ENCODE data around the gene SWAP70. TPM values are rescaled to one million over a fixed set of nuclear protein-coding genes. Genes with fewer than 3 reads are reported as not detected.
"Not testable (repeated sequence)": the region's sequence is repeated elsewhere in the genome, so short reads cannot be mapped to it uniquely, and the experiment has no call there.

The SWAP70 gene
- 19.0 TPM for total RNA-seq
- long read RNA-seq, full-length matches to known transcripts: 37 of 48 reads
- long read RNA-seq, partial matches to known transcripts: 11 of 48 reads
- long read RNA-seq, other reads (novel, unspliced or antisense): 0 of 48 reads

DNA sequence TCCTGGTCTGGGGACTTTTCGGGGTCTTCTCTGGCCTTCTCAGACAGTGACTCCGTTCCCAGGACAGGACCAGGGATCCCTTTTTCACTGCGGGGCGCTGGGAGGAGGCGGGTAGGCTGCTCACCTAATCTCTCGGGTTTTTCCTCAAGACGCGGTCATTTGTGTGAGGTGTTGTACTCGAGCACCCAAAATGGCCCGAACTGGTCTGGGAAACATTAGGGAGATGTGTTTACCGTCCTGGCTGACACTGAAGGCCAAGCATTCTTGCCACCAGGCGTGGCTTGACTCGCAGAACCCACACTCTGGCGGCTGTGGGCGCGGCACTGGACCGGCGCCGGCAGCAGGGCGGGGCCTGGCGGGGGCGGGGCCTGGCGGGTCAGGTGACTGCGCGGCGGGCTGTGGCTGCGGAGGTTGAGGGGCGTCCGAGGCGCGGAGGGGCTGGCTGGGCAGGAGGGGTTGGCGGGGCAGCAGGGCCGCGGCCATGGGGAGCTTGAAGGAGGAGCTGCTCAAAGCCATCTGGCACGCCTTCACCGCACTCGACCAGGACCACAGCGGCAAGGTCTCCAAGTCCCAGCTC, at the start of gene SWAP70:
Gene SWAP70, plus strand, starts transcription at position 379 of the 577 bp plus-strand sequence. Its CDS starts 103 bp downstream, at position 482.
- intact Hi-C loops (cut with DNase I): loop anchor here (5.0 kb wide), 1 partner anchor 46 kb away; no protein-coding TSS in a partner anchor

DNA sequence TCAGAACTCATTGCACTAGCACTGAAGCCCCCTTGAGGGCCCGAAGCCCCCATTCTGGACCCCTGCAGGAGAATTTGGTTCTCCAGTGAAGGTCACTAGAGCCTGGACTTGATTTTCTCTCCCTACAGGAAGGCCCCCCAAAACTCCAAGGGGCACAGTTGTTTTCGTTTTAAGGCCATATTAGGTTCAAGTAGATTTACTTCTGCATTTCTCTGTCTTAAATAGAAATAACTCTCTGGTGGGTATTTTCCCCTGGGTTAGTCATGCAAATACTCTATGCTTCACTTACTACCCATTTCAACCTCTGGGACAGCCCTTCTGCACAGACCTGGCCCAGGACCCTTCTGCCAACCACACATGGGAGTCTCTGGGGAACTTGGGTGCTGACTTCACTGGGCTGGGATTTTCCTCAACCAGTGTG, 48.8 kb upstream of the SWAP70 start:
- DNase-seq (no peak), ATAC-seq (ENCODE audit: poor library complexity) (no peak)
- intact Hi-C loops (cut with DNase I): loop anchor here (5.0 to 10.0 kb wide), 2 partner anchors 47 to 80 kb away; partner anchors contain the start of gene SWAP70

More for the DNA sequence above, at the start of gene SWAP70:
- DNase-seq (peak; percentile 94), ATAC-seq (ENCODE audit: poor library complexity) (peak; percentile 99)

DNA sequence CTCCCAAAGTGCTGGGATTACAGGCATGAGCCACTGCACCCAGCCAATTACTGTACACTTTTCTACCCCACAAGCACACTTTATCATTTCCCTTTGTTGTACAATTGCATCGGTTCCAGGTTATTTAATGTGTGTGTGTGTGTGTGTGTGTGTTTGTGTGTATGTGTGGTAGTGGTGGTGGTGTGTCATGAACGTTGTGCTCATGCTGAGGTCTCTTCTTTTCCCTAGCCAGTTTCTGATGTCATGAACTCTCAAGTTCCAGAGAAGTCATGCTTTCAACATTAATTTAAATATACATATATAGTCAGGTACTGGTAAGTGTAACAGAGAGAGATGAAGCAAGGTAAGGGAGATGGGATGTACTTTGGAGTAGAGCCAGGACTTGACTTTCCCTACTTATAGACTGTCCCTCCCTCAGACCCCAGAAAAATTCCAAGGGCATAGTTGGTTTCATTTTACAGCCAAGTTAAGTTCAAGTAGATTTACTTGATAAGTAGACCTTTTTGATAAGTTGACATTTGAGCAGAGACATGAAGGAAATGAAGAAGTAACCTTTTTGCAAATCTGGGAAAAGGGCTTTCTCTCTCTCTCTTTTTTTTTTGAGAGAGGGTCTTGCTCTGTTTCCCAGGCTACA, 47.7 kb upstream of the SWAP70 start:
- DNase-seq (no peak), ATAC-seq (ENCODE audit: poor library complexity) (no peak)
- intact Hi-C loops (cut with DNase I): loop anchor here (5.0 to 10.0 kb wide), 2 partner anchors 46 to 81 kb away; partner anchors contain the start of gene SWAP70

DNA sequence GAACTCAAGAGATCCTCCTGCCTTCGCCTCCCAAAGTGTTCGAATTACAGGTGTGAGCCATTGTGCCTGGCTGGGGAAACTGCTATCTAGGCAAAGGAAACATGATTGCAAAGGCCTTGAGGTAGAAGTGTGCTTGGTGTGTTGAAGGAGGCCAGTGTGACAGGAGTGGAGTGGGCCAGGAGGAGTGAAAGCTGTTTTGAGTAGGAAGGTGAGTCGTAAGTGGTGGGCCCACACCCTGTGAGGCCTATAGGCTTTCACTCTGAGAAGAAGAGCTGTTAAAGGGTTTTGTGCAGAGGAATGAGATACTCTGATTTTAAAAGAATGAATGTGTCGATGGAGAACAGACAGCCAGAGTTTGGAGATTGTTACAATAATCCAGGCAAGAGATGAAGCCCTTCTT, 47.0 kb upstream of the SWAP70 start:
- intact Hi-C loops (cut with DNase I): loop anchor here (5.0 to 10.0 kb wide), 2 partner anchors 45 to 82 kb away; partner anchors contain the start of gene SWAP70
- DNase-seq (no peak), ATAC-seq (ENCODE audit: poor library complexity) (no peak)

DNA sequence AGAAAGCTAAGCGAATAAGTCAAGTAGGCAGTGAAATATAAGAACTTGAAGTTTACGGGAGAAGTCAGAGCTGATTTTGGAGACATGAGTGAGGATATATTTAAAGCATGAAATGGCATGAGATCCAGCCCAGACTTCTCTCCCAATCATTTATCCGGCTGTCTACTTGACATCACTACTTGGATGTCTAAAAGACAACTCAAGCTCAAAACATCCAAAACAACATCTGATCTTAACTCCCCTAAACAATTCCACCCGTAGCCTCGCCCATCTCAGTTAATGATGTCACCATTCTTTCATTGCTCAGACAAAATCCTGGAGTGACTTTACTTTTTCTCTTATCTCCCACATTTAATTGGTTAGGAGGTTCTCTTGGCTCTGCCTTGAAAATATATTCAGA, 45.9 kb upstream of the SWAP70 start:
- intact Hi-C loops (cut with DNase I): loop anchor here (5.0 to 10.0 kb wide), 2 partner anchors 44 to 83 kb away; partner anchors contain the start of gene SWAP70
- ATAC-seq (ENCODE audit: poor library complexity) (no peak), DNase-seq (no peak)

DNA sequence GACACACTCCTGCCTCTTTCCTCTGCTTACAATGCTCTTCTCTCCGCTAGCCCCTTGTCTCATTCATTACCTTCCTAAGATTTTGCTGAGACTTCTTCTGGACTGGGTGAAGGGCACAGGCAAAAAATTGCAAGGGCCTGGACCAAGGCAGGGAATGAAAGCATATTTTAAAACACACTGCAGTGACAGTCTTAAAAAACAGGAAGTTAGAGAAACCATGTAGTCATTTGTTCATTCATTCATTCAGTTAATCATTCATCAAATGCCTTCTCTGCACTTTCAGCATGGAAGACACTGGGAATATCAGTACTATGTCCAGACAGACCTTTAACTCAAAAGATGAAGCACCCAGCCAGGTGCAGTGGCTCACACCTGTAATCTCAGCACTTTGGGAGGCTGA, 44.9 kb upstream of the SWAP70 start:
- DNase-seq: no peak
- ATAC-seq (ENCODE audit: poor library complexity): no peak
- intact Hi-C loops (cut with DNase I): loop anchor here (5.0 to 10.0 kb wide), 2 partner anchors 43 to 84 kb away; partner anchors contain the start of gene SWAP70

DNA sequence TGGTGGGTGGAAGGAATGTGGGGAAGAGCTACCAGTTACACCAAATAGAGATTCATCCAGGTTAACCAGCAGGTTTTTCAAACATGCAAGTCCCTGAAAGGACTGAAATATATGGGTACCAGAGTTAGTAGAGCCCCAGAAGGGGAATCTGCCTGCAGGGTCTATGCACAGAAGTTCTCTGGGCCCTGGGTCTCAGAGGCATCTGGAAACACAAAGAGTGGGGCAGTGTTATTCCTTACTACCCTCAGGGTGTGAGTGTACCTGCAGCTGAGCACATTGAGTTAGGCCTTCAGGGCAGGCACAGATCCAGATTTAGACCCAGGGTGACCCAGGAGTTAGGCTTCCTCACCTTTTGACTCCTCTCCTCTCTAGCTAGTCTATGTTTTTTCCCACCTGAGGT, 43.9 kb upstream of the SWAP70 start:
- ATAC-seq (ENCODE audit: poor library complexity): no peak
- no peak for DNase-seq
- intact Hi-C loops (cut with DNase I): loop anchor here (5.0 to 10.0 kb wide), 2 partner anchors 42 to 85 kb away; partner anchors contain the start of gene SWAP70

DNA sequence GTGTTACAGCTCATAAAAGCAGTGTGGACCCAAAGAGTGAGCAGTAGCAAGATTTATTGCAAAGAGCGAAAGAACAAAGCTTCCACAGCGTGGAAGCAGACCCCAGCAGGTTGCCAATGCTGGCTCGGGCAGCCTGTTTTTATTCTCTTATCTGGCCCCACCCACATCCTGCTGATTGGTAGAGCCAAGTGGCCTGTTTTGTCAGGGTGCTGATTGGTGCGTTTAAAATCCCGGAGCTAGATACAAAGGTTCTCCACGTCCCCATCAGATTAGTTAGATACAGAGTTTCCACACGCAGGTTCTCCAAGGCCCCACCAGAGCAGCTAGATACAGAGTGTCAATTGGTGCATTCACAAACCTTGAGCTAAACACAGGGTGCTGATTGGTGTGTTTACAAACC, 41.5 kb upstream of the SWAP70 start:
- intact Hi-C loops (cut with DNase I); ATAC-seq (ENCODE audit: poor library complexity); DNase-seq: not testable (repeated sequence)

DNA sequence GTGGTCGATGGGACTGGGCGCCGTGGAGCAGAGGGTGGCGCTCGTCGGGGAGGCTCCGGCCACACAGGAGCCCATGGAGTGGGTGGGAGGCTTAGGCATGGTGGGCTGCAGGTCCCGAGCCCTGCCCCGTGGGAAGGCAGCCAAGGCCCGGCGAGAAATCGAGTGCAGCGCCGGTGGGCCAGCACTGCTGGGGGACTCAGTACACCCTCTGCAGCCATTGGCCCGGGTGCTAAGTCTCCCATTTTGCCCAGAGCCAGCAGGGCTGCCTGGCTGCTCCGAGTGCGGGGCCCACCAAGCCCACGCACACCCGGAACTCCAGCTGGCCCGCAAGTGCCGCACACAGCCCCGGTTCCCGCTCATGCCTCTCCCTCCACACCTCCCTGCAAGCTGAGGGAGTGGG, 40.8 kb upstream of the SWAP70 start:
- intact Hi-C loops (cut with DNase I); DNase-seq; ATAC-seq (ENCODE audit: poor library complexity): not testable (repeated sequence)

DNA sequence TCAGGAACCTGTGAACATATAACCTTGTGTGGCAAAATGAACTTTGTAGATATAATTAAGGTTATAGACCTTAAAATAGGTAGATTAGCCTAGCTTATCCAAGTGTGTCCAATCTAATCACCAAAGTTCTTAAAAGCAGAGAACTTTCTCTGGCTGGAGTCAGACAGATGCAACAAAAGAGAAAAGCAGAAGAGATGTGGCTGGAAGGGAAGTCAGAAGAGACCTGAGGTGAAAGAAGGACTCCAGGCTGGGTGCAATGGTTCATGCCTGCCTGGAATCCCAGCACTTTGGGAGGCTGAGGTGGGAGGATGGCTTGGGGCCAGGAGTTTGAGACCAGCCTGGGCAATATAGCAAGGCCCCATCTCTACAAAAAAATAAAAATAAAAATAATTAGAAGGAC, 39.4 kb upstream of the SWAP70 start:
- ATAC-seq (ENCODE audit: poor library complexity) (no peak), DNase-seq (no peak)
- intact Hi-C loops (cut with DNase I): no loop called here

DNA sequence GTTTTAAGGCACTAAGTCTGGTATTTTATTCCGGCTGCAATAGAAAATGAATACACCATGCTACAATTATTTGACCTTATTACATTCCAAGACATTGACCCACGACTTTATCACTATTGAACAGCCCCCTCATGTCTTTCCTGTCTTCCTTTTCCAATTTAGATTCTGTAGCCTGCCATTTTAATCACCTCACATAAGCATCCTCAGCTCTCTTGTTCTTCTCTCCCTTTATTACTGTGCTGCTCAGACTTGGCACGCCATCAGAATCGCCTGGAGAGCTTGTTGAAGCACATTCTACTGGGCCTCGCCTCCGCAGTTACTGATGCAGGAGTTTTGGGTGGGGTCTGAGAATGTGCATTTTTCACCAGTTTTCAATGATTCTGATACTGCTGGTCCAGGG, 38.7 kb upstream of the SWAP70 start:
- DNase-seq (no peak), ATAC-seq (ENCODE audit: poor library complexity) (no peak)
- intact Hi-C loops (cut with DNase I): no loop called here

DNA sequence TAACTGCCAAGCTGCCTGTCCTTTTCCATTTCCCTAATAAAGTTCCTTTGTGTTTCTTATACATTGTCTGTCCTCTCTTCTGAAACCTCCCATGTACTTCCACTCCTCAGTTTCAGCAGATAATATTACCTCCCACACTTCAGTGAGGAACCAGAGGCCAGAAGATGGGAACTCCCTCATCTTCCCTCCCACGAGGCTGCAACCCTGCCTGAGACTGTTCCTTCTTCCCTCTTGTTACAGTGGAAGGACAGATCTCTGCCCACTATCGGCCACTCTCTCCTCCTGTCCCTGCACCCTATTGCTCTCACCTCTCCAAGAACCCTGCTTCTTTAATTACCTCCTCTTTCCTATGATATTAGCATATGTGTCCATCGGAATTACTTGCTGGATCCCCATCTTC, 38.1 kb upstream of the SWAP70 start:
- intact Hi-C loops (cut with DNase I): no loop called here
- DNase-seq (no peak), ATAC-seq (ENCODE audit: poor library complexity) (no peak)

DNA sequence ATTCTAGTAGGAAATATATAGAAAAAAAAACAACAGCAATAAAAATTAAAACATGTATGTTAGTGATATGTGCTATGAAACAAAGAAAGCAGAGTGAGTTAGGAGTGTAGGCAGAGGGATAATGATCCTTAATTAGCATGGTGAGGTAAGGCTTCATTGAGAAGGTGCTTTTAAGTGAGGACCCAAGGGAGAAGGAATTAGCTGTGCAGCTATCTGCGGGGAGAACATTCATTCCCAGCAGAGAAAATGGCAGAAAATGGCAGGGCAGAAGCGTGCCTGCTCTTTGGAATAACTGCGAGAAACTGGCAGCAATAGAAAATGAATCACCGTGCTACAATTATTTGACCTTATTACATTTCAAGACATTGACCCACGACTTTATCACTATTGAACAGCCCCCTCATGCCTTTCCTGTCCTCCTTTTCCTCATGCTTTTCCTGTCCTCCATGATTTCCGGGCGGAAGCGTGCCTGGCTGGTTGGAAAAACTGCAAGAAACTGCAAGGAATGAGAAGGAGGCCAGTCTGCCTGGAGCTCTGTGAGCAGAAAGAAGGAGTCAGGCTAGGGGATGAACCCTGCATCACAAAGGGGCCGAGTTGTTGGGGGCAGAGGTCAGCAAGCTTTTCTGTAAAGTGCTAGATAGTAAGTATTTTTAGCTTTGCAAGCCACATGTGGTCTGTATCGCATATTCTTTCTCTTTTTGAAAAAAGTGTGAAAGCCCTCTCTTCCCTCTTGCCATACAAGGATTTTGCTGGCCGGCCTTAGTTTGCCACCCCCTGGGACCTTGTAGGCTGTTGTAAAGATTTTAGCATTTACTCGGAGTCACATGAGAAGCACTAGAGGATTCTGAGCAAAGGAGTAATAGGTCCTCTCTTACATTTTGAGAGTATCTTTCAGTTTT, 37.1 kb upstream of the SWAP70 start:
- ATAC-seq (ENCODE audit: poor library complexity): no peak
- intact Hi-C loops (cut with DNase I): no loop called here
- no peak for DNase-seq

DNA sequence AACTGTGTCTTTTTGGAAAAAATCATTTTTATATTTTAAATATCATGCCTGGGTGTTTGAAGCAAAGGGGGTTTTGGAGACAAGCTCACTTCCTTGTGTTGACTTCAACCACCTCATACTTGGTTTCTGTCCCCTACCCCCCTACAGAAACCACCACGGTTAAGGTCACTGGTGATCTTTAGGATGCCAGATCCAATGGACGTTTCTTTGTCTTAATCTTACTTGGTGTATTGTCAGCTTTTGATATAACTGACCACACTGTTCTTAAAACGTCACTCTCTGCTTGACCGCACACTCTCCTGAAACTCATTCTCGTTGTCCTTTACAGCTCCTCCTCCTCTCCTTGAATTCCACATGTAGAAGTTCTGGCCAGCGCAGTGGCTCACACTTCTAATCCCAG, 34.8 kb upstream of the SWAP70 start:
- intact Hi-C loops (cut with DNase I): no loop called here

DNA sequence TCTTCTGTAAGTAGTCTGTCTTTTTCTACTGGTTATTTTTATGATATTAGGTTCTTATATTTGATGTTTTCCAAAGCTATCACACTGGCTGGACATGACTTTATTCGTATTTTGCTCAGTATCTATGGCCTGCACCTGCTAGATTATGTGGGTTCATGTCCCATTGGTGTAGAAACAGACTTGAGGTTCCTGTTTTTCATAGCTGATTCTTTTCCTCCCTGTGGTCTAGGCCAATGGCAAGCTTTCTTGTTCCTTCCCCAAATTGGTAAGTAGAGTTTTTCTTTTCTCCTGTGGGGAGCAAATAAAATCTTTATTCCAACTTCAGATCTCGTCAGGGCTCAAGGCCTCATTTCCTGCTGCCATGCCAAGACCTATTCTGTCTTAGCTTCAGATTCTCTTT, 30.2 kb upstream of the SWAP70 start:
- no peak for DNase-seq
- intact Hi-C loops (cut with DNase I): no loop called here
- ATAC-seq (ENCODE audit: poor library complexity): no peak

More for the DNA sequence above, 34.8 kb upstream of the SWAP70 start:
- DNase-seq (no peak), ATAC-seq (ENCODE audit: poor library complexity) (no peak)

DNA sequence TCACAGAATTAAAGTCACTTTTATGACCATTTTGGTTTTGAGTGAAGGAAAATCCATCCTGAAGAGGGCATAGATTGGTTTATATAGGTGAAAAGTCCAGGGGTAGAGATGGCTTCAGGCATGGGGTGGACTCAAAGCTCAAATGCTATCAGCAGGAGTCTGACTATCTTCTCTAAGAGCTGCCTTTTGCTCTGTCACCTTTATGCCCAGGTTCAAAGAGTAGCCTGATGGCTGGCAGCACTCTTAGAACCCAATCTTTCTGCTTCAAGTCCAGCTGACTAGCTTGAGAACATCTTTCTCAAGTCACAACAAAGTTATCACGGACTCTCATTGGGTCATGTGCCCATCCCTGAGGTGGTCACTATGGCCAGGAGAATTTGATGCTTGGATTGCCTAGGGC, 27.2 kb upstream of the SWAP70 start:
- DNase-seq: no peak
- intact Hi-C loops (cut with DNase I): no loop called here
- ATAC-seq (ENCODE audit: poor library complexity): no peak

DNA sequence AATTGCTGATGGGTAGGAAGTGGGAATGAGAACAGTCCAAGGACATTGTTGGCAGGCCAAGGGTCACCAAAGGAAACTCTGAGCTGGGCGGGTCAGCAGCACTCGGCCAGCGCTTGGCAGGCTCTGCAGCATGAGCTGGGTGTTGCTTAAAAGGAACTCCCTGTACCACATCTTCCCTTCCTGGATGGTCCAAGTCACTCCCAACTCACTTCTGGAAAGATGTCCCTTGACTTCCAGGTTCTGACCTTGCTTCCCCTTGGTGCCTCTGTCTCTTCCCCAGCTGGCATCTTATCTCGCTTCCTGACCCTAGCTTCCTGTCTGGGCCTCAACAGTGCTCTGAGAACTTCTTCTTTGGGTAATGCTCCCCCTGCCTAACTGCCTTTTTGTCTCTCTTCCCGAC, 24.8 kb upstream of the SWAP70 start:
- DNase-seq (peak; percentile 83), ATAC-seq (ENCODE audit: poor library complexity) (peak; percentile 86)
- intact Hi-C loops (cut with DNase I): no loop called here

DNA sequence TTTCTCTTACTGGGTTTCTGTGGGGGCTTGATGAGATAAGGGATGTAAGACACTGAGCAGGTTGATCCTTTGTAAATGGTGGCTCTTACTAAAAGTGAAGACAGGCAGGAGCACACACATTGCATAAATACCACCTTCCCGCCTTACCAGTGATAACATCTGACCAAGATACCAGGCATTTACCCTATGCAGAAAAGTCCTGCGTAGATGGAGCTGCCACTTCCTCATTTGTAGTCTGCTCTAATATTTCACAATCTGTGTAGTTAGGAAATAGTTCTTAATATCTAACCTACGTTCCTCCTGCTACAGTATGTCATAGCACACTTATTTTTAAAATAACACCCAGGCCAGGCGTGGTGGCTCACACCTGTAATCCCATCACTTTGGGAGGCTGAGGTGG, 23.9 kb upstream of the SWAP70 start:
- DNase-seq (no peak), ATAC-seq (ENCODE audit: poor library complexity) (peak; percentile 68)
- intact Hi-C loops (cut with DNase I): no loop called here

DNA sequence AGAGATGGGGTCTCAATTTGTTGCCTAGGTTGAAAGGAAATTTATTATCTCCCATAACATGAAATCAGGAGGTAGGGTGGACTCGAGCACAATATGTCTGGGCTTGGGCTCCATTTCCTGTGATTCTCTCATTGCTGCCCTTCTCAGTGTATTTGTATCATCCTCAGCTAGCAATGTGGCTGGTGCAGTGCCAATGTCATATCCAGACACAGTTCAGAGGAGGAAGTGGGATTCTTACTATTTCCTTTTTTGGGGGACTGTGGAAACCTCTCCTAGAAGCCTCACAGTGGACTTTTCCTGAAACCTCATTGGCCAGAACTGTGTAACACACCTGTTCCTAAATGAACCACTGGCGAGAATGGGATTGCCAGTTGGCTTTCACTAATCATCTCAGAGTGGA, 21.0 kb upstream of the SWAP70 start:
- intact Hi-C loops (cut with DNase I): no loop called here
- DNase-seq (no peak), ATAC-seq (ENCODE audit: poor library complexity) (no peak)

Measured in Right ventricle myocardium superior (tissue), 1 donor.